Astrocyte (in vitro differentiated cells and primary cell): Measurements from ENCODE around the gene ARHGEF17. TPM values are rescaled to one million over a fixed set of nuclear protein-coding genes. Genes with fewer than 3 reads are reported as not detected.

Experiments used
- DNase-seq: peaks from one replicate; pipeline ENCODE4 v3.0.0-alpha.2; 2010; ENCODE audit warnings: low read depth
- FAIRE-seq: peaks from 2 replicates; lab custom pipeline; 2011; peaks lifted over from hg19 to GRCh38; lab: Jason Lieb, UNC
- H2AFZ ChIP-seq: 2 replicates; pipeline ENCODE4 v1.6.0; 2012; ENCODE audit warnings: low read depth, low read length, inconsistent platforms
- H3K27ac ChIP-seq: 2 replicates; pipeline ENCODE4 v1.5.1; 2011; ENCODE audit warnings: low read depth, low read length, inconsistent platforms
- H3K27me3 ChIP-seq: 2 replicates; pipeline ENCODE4 v1.6.0; 2011; ENCODE audit warnings: low read length, inconsistent platforms; ENCODE audit not compliant: insufficient read depth
- H3K36me3 ChIP-seq: 2 replicates; pipeline ENCODE4 v1.5.1; 2011; ENCODE audit warnings: low read length, inconsistent platforms; ENCODE audit not compliant: insufficient read depth
- H3K4me1 ChIP-seq: 2 replicates; pipeline ENCODE4 v1.5.1; 2011; ENCODE audit warnings: low read length, inconsistent platforms; ENCODE audit not compliant: insufficient read depth
- H3K4me2 ChIP-seq: 2 replicates; pipeline ENCODE4 v1.6.0; 2012; ENCODE audit warnings: low read length, inconsistent platforms
- H3K4me3 ChIP-seq: 2 replicates; pipeline ENCODE4 v1.5.1; 2011; ENCODE audit warnings: low read depth, mild to moderate bottlenecking, low read length, inconsistent platforms; ENCODE audit not compliant: insufficient read depth
- H3K79me2 ChIP-seq: 2 replicates; pipeline ENCODE4 v1.6.0; 2012; ENCODE audit warnings: mild to moderate bottlenecking, low read length, inconsistent platforms; ENCODE audit not compliant: insufficient read depth
- H3K9ac ChIP-seq: 2 replicates; pipeline ENCODE4 v1.6.0; 2012; ENCODE audit warnings: mild to moderate bottlenecking, low read length, inconsistent platforms
- H3K9me3 ChIP-seq: 2 replicates; pipeline ENCODE4 v1.5.1; 2012; ENCODE audit warnings: low read depth, mild to moderate bottlenecking, low read length, inconsistent platforms; ENCODE audit not compliant: insufficient read depth
- H4K20me1 ChIP-seq: 2 replicates; pipeline ENCODE4 v1.6.0; 2012; ENCODE audit warnings: low read length, inconsistent platforms; ENCODE audit not compliant: insufficient read depth
- H3K27ac Mint-ChIP-seq: one replicate; pipeline ENCODE4 v1.8.0; 2021; ENCODE audit warnings: mild to moderate bottlenecking, mixed read lengths; ENCODE audit not compliant: unreplicated experiment
- H3K27me3 Mint-ChIP-seq: one replicate; pipeline ENCODE4 v1.8.0; 2021; ENCODE audit warnings: low read depth, mixed read lengths; ENCODE audit not compliant: unreplicated experiment
- H3K36me3 Mint-ChIP-seq: one replicate; pipeline ENCODE4 v1.8.0; 2021; ENCODE audit warnings: low read depth, mixed read lengths; ENCODE audit not compliant: unreplicated experiment
- H3K4me1 Mint-ChIP-seq: one replicate; pipeline ENCODE4 v1.8.0; 2021; ENCODE audit warnings: low read depth, mixed read lengths; ENCODE audit not compliant: unreplicated experiment
- H3K4me3 Mint-ChIP-seq: one replicate; pipeline ENCODE4 v1.8.0; 2021; ENCODE audit warnings: mild to moderate bottlenecking, moderate library complexity, mixed read lengths; ENCODE audit not compliant: unreplicated experiment
- H3K9me3 Mint-ChIP-seq: one replicate; pipeline ENCODE4 v1.8.0; 2021; ENCODE audit warnings: mild to moderate bottlenecking, mixed read lengths; ENCODE audit not compliant: unreplicated experiment
- EZH2 ChIP-seq: IDR thresholded peaks from 2 replicates; pipeline ENCODE4 v1.6.1; 2012; ENCODE audit warnings: mild to moderate bottlenecking, low read length, inconsistent platforms; ENCODE audit not compliant: insufficient read depth
- total RNA-seq: library from RNA; stranded (reverse); gene quantifications from 2 replicates; pipeline ENCODE4 v1.2.1, GENCODE V29; 2021
- TF ChIP-seq, protein P1 (sequence below): IDR thresholded peaks from 2 replicates; pipeline ENCODE4 v1.5.1; 2011; ENCODE audit warnings: low read depth, mild to moderate bottlenecking, inconsistent platforms, low read length, moderate library complexity; ENCODE audit not compliant: insufficient read depth

The ARHGEF17 gene
- total RNA-seq, 1 donor from 2014 or later = 66.4 TPM

DNA sequence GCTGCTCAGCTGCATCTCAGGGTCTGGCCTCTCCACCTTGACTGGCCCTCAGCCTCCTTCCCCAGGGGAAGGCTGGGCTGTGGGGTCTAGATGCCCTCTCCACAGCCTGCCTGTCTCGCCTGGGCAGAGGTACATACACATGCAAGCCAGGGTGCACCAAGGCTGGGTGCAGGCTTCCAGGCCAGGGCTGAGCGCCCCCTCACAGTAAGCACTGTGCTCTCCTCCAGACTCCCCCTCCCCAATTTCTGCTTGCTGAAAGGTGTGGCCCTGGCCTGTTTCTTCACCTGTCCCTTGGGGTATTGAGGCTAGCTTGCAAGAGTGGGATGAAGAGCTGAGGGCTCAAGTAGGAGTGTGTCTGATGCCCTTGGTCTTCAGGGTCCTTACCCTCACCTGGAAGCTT is 90.6 kb downstream of the ARHGEF17 start:
- Mint-ChIP-seq H3K4me3 (no peak overlapping the region), H3K4me1 (peaks cover 15% of the 10 kb centered on the region), H3K9me3 (no peaks in the 10 kb centered on the region), H3K27ac (no peak overlapping the region), H3K27me3 (no peaks in the 10 kb centered on the region), H3K36me3 (peaks cover 2% of the 10 kb centered on the region)
- Histone ChIP-seq H2AFZ (no peak overlapping the region), H3K4me2 (peak overlapping the region; percentile 6), H3K9me3 (no peaks in the 10 kb centered on the region), H3K9ac (no peak overlapping the region), H3K36me3 (no peaks in the 10 kb centered on the region), H3K4me3 (no peak overlapping the region), H3K27me3 (no peaks in the 10 kb centered on the region), H3K4me1 (peaks cover 15% of the 10 kb centered on the region), H3K27ac (no peak overlapping the region), H4K20me1 (peaks cover 9% of the 10 kb centered on the region), H3K79me2 (no peaks in the 10 kb centered on the region)
- DNase-seq (no peak), FAIRE-seq (no peak)
- TF ChIP-seq, protein P1, sequence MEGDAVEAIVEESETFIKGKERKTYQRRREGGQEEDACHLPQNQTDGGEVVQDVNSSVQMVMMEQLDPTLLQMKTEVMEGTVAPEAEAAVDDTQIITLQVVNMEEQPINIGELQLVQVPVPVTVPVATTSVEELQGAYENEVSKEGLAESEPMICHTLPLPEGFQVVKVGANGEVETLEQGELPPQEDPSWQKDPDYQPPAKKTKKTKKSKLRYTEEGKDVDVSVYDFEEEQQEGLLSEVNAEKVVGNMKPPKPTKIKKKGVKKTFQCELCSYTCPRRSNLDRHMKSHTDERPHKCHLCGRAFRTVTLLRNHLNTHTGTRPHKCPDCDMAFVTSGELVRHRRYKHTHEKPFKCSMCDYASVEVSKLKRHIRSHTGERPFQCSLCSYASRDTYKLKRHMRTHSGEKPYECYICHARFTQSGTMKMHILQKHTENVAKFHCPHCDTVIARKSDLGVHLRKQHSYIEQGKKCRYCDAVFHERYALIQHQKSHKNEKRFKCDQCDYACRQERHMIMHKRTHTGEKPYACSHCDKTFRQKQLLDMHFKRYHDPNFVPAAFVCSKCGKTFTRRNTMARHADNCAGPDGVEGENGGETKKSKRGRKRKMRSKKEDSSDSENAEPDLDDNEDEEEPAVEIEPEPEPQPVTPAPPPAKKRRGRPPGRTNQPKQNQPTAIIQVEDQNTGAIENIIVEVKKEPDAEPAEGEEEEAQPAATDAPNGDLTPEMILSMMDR = no peak
- no peak for TF ChIP-seq EZH2

DNA sequence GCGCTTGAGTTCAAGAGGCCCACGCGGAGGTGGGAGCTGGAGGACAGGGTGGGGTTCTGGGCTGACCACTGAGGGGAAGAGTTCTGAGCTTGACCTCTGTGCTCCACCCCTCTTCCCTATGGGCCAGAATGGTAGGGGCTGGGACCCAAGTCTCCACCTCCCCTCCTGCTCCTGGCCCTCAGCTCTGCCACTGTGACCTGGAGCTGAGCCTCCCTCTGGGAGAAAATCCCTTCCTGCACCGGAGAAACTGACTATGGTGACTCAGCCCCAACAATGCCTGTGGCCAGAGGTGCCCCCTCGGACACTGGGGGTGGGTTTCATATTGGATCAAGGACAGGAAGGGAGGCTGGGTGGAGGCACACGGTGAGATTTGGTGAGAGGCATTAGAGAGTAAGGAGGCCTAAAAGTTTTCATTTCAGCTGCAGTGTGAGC is 91.1 kb downstream of the ARHGEF17 start:
- Histone ChIP-seq H3K27ac (no peak overlapping the region), H3K4me1 (peaks cover 15% of the 10 kb centered on the region), H3K9ac (no peak overlapping the region), H3K79me2 (no peaks in the 10 kb centered on the region), H3K4me2 (peak overlapping the region; percentile 6), H4K20me1 (peaks cover 7% of the 10 kb centered on the region), H3K36me3 (no peaks in the 10 kb centered on the region), H3K4me3 (no peak overlapping the region), H3K27me3 (no peaks in the 10 kb centered on the region), H3K9me3 (no peaks in the 10 kb centered on the region), H2AFZ (no peak overlapping the region)
- H3K27me3 Mint-ChIP-seq = no peaks in the 10 kb centered on the region
- DNase-seq = no peak
- peaks cover 4% of the 10 kb centered on the region for H3K36me3 Mint-ChIP-seq
- no peaks in the 10 kb centered on the region for H3K9me3 Mint-ChIP-seq
- no peak overlapping the region for H3K4me3 Mint-ChIP-seq
- peak; percentile 45 for FAIRE-seq
- TF ChIP-seq, protein P1 = no peak
- no peak for TF ChIP-seq EZH2
- peaks cover 15% of the 10 kb centered on the region for H3K4me1 Mint-ChIP-seq
- H3K27ac Mint-ChIP-seq = peak overlapping the region; percentile 13

DNA sequence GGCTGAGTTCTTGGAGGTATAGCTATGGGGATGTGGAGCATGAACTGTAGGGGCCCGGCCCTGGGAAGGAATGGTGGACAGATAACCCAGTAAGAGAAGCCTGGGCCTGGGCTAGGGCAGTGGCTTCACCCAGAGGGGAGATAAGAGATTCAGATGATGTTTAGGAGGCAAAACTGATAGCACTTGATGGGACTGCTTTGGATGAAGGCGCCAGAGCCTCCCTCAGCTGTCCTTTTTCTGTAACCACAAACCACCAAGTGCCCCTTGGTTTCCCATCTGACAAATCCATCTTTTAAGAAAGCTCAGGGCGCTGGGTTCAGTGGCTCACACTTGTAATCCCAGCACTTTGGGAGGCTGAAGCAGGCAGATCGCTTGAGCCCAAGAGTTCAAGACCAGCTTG is 91.6 kb downstream of the ARHGEF17 start:
- H3K27me3 ChIP-seq = no peaks in the 10 kb centered on the region
- peaks cover 7% of the 10 kb centered on the region for H4K20me1 ChIP-seq
- FAIRE-seq (no peak), DNase-seq (no peak)
- Mint-ChIP-seq H3K9me3 (no peaks in the 10 kb centered on the region), H3K27me3 (no peaks in the 10 kb centered on the region), H3K4me1 (peaks cover 15% of the 10 kb centered on the region), H3K36me3 (peaks cover 4% of the 10 kb centered on the region), H3K27ac (peak overlapping the region; percentile 13), H3K4me3 (no peak overlapping the region)
- H3K79me2 ChIP-seq = no peaks in the 10 kb centered on the region
- no peak overlapping the region for H3K4me3 ChIP-seq
- no peak overlapping the region for H3K9ac ChIP-seq
- no peak overlapping the region for H3K27ac ChIP-seq
- no peak overlapping the region for H2AFZ ChIP-seq
- no peaks in the 10 kb centered on the region for H3K9me3 ChIP-seq
- H3K4me2 ChIP-seq = peak overlapping the region; percentile 6
- TF ChIP-seq EZH2 = no peak
- TF ChIP-seq, protein P1 = no peak
- H3K36me3 ChIP-seq = no peaks in the 10 kb centered on the region
- H3K4me1 ChIP-seq = peaks cover 15% of the 10 kb centered on the region
